ENCODE data around the gene NOS1AP.

DNA sequence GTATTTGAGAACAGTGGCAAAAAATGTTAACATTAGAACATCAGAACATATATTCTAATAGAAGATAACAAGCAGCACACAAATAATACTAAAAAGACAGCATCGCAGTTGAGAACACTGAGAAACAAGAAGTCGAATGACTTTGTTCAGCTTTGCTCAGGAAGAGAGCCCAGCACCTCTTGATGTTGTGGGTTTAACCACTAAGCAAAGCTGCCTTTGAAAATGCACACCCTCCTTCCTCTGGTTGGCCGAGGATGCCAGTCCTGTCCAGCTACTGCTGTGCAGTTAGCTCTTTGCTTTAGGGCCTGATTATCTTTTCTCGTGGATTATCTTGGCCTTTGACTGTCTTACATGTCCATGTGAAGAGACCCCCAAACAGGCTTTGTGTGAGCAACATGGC is 246.7 kb downstream of the NOS1AP start:
- TF ChIP-seq, protein P1, sequence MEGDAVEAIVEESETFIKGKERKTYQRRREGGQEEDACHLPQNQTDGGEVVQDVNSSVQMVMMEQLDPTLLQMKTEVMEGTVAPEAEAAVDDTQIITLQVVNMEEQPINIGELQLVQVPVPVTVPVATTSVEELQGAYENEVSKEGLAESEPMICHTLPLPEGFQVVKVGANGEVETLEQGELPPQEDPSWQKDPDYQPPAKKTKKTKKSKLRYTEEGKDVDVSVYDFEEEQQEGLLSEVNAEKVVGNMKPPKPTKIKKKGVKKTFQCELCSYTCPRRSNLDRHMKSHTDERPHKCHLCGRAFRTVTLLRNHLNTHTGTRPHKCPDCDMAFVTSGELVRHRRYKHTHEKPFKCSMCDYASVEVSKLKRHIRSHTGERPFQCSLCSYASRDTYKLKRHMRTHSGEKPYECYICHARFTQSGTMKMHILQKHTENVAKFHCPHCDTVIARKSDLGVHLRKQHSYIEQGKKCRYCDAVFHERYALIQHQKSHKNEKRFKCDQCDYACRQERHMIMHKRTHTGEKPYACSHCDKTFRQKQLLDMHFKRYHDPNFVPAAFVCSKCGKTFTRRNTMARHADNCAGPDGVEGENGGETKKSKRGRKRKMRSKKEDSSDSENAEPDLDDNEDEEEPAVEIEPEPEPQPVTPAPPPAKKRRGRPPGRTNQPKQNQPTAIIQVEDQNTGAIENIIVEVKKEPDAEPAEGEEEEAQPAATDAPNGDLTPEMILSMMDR (conservative IDR thresholded peaks at IDR 0.05; ENCODE audit: low read depth in 2 of 2) = no peak
- TF ChIP-seq EZH2phosphoT487 (IDR thresholded peaks at IDR 0.05; ENCODE audit: unreplicated experiment) = no peak
- TF ChIP-seq, protein P2, sequence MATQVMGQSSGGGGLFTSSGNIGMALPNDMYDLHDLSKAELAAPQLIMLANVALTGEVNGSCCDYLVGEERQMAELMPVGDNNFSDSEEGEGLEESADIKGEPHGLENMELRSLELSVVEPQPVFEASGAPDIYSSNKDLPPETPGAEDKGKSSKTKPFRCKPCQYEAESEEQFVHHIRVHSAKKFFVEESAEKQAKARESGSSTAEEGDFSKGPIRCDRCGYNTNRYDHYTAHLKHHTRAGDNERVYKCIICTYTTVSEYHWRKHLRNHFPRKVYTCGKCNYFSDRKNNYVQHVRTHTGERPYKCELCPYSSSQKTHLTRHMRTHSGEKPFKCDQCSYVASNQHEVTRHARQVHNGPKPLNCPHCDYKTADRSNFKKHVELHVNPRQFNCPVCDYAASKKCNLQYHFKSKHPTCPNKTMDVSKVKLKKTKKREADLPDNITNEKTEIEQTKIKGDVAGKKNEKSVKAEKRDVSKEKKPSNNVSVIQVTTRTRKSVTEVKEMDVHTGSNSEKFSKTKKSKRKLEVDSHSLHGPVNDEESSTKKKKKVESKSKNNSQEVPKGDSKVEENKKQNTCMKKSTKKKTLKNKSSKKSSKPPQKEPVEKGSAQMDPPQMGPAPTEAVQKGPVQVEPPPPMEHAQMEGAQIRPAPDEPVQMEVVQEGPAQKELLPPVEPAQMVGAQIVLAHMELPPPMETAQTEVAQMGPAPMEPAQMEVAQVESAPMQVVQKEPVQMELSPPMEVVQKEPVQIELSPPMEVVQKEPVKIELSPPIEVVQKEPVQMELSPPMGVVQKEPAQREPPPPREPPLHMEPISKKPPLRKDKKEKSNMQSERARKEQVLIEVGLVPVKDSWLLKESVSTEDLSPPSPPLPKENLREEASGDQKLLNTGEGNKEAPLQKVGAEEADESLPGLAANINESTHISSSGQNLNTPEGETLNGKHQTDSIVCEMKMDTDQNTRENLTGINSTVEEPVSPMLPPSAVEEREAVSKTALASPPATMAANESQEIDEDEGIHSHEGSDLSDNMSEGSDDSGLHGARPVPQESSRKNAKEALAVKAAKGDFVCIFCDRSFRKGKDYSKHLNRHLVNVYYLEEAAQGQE (IDR thresholded peaks at IDR 0.05; ENCODE audit: unreplicated experiment) = no peak
- no peak for TF ChIP-seq JUNB (IDR thresholded peaks at IDR 0.05; ENCODE audit: unreplicated experiment)
- no peak for TF ChIP-seq POLR2AphosphoS5 (IDR thresholded peaks at IDR 0.05; ENCODE audit: low read depth)
- TF ChIP-seq STAT1 (IDR thresholded peaks at IDR 0.05; ENCODE audit: unreplicated experiment) = no peak
